Natural killer cell (primary cell): ENCODE results near the gene NEU4. TPM values are rescaled to one million over a fixed set of nuclear protein-coding genes. Genes with fewer than 3 reads are reported as not detected.

ENCODE experiments used
- ATAC-seq, 3 donors: fragments of 150-1000 bp in 2 of 3; fragments of 200-7000 bp in 1 of 3; cut with Tn5 transposase; 1 replicate in 1 of 3; 2 replicates in 2 of 3; pipeline ENCODE4 v1.10.0; 2021; ENCODE audit warnings: mild to moderate bottlenecking in 2 of 3, moderate library complexity in 2 of 3
- DNase-seq, 2 donors: peaks; one replicate each; pipeline versions ENCODE4 v3.0.0 to v3.0.0-alpha.2; 2013 to 2021; ENCODE audit warnings: mixed read lengths in 1 of 2
- H3K27ac ChIP-seq: one replicate; pipeline ENCODE4 v1.5.1; 2013; ENCODE audit warnings: mild to moderate bottlenecking, low read length
- H3K27me3 ChIP-seq: one replicate; pipeline ENCODE4 v1.6.1; 2013; ENCODE audit warnings: low read length; ENCODE audit not compliant: control insufficient read depth, insufficient read depth
- H3K36me3 ChIP-seq: one replicate; pipeline ENCODE4 v1.6.1; 2013; ENCODE audit warnings: low read length; ENCODE audit not compliant: control insufficient read depth, insufficient read depth
- H3K4me1 ChIP-seq: one replicate; pipeline ENCODE4 v1.6.1; 2013; ENCODE audit warnings: low read length; ENCODE audit not compliant: control insufficient read depth, insufficient read depth
- H3K4me3 ChIP-seq: one replicate; pipeline ENCODE4 v1.5.1; 2013; ENCODE audit warnings: low read length
- H3K9me3 ChIP-seq: one replicate; pipeline ENCODE4 v1.6.1; 2013; ENCODE audit warnings: low read length; ENCODE audit not compliant: control insufficient read depth, insufficient read depth
- H3K27ac Mint-ChIP-seq, 2 donors: one replicate each; pipeline ENCODE4 v1.8.0; 2022; ENCODE audit warnings: mild to moderate bottlenecking in 2 of 2, mixed read lengths in 2 of 2, moderate library complexity in 1 of 2
- H3K27me3 Mint-ChIP-seq, 2 donors: one replicate each; pipeline ENCODE4 v1.8.0; 2022; ENCODE audit warnings: low read depth in 2 of 2, mixed read lengths in 2 of 2
- H3K36me3 Mint-ChIP-seq: one replicate; pipeline ENCODE4 v1.8.0; 2022; ENCODE audit warnings: mixed read lengths
- H3K4me1 Mint-ChIP-seq, 2 donors: one replicate each; pipeline ENCODE4 v1.8.0; 2022; ENCODE audit warnings: mixed read lengths in 2 of 2
- H3K4me3 Mint-ChIP-seq: one replicate; pipeline ENCODE4 v1.8.0; 2022; ENCODE audit warnings: mild to moderate bottlenecking, moderate library complexity, mixed read lengths
- H3K9me3 Mint-ChIP-seq, 2 donors: one replicate each; pipeline ENCODE4 v1.8.0; 2022; ENCODE audit warnings: mixed read lengths in 2 of 2
- WGBS: methylation state at CpG from one replicate; pipeline ENCODE4 v1.1.7; 2013; ENCODE audit warnings: missing lambda C conversion rate; ENCODE audit not compliant: insufficient coverage; 5-methylcytosine and 5-hydroxymethylcytosine counted together
- intact Hi-C: fragments of 100-400 bp; cut with micrococcal nuclease; formaldehyde crosslinking; loops from one replicate; pipeline ENCODE4 v1.14.2; 2022
- total RNA-seq, 4 donors: library from RNA; stranded (reverse); fragments of 120-200 nt in 1 of 4; gene quantifications; one replicate each; pipeline versions ENCODE4 v1.2.3 to v1.2.4, GENCODE V29; 2013 to 2022
- TF ChIP-seq, protein P1 (sequence below): fragments of 200-600 bp; IDR thresholded peaks from one replicate; pipeline ENCODE4 v1.8.0; 2022; ENCODE audit warnings: antibody characterized with exemption

NEU4 gene
- total RNA-seq, 3 donors from 2014 or later (not counting 1 experiment from before 2014, with no cell fraction given), result 0.39 to 6.6 (median 2.2) TPM

GRCh38 chr2:241769819-241770184 is 39.2 kb upstream of the NEU4 start:
- peaks cover 4% of the 10 kb centered on the region for H3K27me3 ChIP-seq
- no peaks in the 10 kb centered on the region for H3K9me3 Mint-ChIP-seq
- H3K4me1 Mint-ChIP-seq, result peaks cover 0 to 5% of the 10 kb centered on the region in 2 donors
- H3K9me3 ChIP-seq, result no peaks in the 10 kb centered on the region
- no peaks in the 10 kb centered on the region for H3K36me3 ChIP-seq
- ATAC-seq (no peak), DNase-seq (no peak)
- no peak overlapping the region for H3K4me3 Mint-ChIP-seq
- H3K4me1 ChIP-seq, result peaks cover 9% of the 10 kb centered on the region
- no peak overlapping the region for H3K27ac ChIP-seq
- peaks cover 8 to 20% of the 10 kb centered on the region in 2 donors for H3K27me3 Mint-ChIP-seq
- intact Hi-C loops, result no loop called here
- no peak overlapping the region for H3K27ac Mint-ChIP-seq
- H3K36me3 Mint-ChIP-seq, result no peaks in the 10 kb centered on the region
- H3K4me3 ChIP-seq, result no peak overlapping the region
- TF ChIP-seq, protein P1, sequence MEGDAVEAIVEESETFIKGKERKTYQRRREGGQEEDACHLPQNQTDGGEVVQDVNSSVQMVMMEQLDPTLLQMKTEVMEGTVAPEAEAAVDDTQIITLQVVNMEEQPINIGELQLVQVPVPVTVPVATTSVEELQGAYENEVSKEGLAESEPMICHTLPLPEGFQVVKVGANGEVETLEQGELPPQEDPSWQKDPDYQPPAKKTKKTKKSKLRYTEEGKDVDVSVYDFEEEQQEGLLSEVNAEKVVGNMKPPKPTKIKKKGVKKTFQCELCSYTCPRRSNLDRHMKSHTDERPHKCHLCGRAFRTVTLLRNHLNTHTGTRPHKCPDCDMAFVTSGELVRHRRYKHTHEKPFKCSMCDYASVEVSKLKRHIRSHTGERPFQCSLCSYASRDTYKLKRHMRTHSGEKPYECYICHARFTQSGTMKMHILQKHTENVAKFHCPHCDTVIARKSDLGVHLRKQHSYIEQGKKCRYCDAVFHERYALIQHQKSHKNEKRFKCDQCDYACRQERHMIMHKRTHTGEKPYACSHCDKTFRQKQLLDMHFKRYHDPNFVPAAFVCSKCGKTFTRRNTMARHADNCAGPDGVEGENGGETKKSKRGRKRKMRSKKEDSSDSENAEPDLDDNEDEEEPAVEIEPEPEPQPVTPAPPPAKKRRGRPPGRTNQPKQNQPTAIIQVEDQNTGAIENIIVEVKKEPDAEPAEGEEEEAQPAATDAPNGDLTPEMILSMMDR, result no peak
- WGBS, result 88% methylated on average over 13 of the region's 13 CpGs

- H3K36me3 ChIP-seq, result no peaks in the 10 kb centered on the region
- Mint-ChIP-seq H3K9me3 (no peaks in the 10 kb centered on the region), H3K36me3 (no peaks in the 10 kb centered on the region), H3K27ac (no peak overlapping the region), H3K4me3 (no peak overlapping the region), H3K4me1 (peaks cover 0 to 5% of the 10 kb centered on the region in 2 donors), H3K27me3 (peaks cover 8 to 20% of the 10 kb centered on the region in 2 donors)
- no peaks in the 10 kb centered on the region for H3K9me3 ChIP-seq
- no peak for ATAC-seq
- TF ChIP-seq, protein P1, result no peak
- no peak overlapping the region for H3K27ac ChIP-seq
- no peak for DNase-seq
- H3K4me1 ChIP-seq, result peaks cover 4% of the 10 kb centered on the region
- 82% methylated on average over 27 of the region's 27 CpGs for WGBS
- intact Hi-C loops, result no loop called here
- peaks cover 4% of the 10 kb centered on the region for H3K27me3 ChIP-seq
- H3K4me3 ChIP-seq, result no peak overlapping the region
Observed at GRCh38 chr2:241770185-241770935, 38.6 kb upstream of the NEU4 start.

DNA sequence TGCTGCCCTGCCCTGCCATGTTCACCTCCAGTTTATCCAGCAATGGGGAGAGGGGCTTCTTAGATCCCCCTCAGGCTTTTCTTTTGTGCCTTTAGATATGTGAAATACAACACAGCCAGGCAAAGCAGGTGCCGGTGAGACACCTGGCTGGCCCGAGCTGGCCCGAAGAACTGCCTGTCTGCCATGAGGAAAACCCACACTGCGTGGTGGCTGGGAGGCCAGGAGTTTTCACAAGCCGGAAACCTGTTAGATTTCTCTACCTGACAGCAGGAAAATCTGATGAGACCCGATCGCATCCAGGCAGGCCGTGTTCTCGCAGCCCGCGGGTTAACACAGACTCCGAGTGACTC is 38.1 kb upstream of the NEU4 start:
- 97% methylated on average over 12 of the region's 12 CpGs for WGBS
- Mint-ChIP-seq H3K27ac (no peak overlapping the region), H3K9me3 (no peaks in the 10 kb centered on the region), H3K4me3 (no peak overlapping the region), H3K36me3 (no peaks in the 10 kb centered on the region), H3K4me1 (peaks cover 0 to 5% of the 10 kb centered on the region in 2 donors), H3K27me3 (peaks cover 8 to 20% of the 10 kb centered on the region in 2 donors)
- Histone ChIP-seq H3K9me3 (no peaks in the 10 kb centered on the region), H3K4me1 (peaks cover 4% of the 10 kb centered on the region), H3K4me3 (no peak overlapping the region), H3K27ac (no peak overlapping the region), H3K27me3 (peaks cover 5% of the 10 kb centered on the region), H3K36me3 (no peaks in the 10 kb centered on the region)
- TF ChIP-seq, protein P1, result no peak
- intact Hi-C loops, result no loop called here
- DNase-seq (no peak), ATAC-seq (no peak)
